ENCODE results near the gene CCDC18.
"Not testable (repeated sequence)": the region's sequence is repeated elsewhere in the genome, so short reads cannot be mapped to it uniquely, and the experiment has no call there.

CCDC18 gene

GRCh38 chr1:93171549-93172034, 8.9 kb upstream of the CCDC18 start:
- no peak for DNase-seq (ENCODE audit: low spot score)

GRCh38 chr1:93172778-93173177, 7.7 kb upstream of the CCDC18 start:
- DNase-seq (ENCODE audit: low spot score) = no peak

- not testable (repeated sequence) for DNase-seq (ENCODE audit: low spot score)
Measured at GRCh38 chr1:93174638-93175037, 5.9 kb upstream of the CCDC18 start.

GRCh38 chr1:93177991-93178390, 2.5 kb upstream of the CCDC18 start:
- no peak for DNase-seq (ENCODE audit: low spot score)

- no peak for DNase-seq (ENCODE audit: low spot score)
Measured at GRCh38 chr1:93178418-93178817, 2.1 kb upstream of the CCDC18 start.

GRCh38 chr1:93179886-93180722, 420 bp upstream of the CCDC18 start, which contains the start of gene TMED5:
Gene TMED5, minus strand, starts transcription at chr1:93180413. Its CDS starts 171 bp downstream, at chr1:93180242.
- DNase-seq (ENCODE audit: low spot score) = peak; percentile 88

GRCh38 chr1:93186667-93187066, 6.1 kb downstream of the CCDC18 start:
- no peak for DNase-seq (ENCODE audit: low spot score)

- DNase-seq (ENCODE audit: low spot score) = no peak
Measured at GRCh38 chr1:93190432-93190831, 9.9 kb downstream of the CCDC18 start.

- DNase-seq (ENCODE audit: low spot score) = no peak
Measured at GRCh38 chr1:93194231-93194990, 13.9 kb downstream of the CCDC18 start.

GRCh38 chr1:93196591-93196990, 16.1 kb downstream of the CCDC18 start:
- DNase-seq (ENCODE audit: low spot score) = no peak

GRCh38 chr1:93199150-93199549, 18.6 kb downstream of the CCDC18 start:
- DNase-seq (ENCODE audit: low spot score) = no peak

- DNase-seq (ENCODE audit: low spot score) = no peak
Measured at GRCh38 chr1:93200086-93200620, 19.6 kb downstream of the CCDC18 start.

GRCh38 chr1:93200714-93201113, 20.2 kb downstream of the CCDC18 start:
- no peak for DNase-seq (ENCODE audit: low spot score)

GRCh38 chr1:93205892-93206566, 25.5 kb downstream of the CCDC18 start:
- no peak for DNase-seq (ENCODE audit: low spot score)

- no peak for DNase-seq (ENCODE audit: low spot score)
Measured at GRCh38 chr1:93206567-93206954, 26.0 kb downstream of the CCDC18 start.

GRCh38 chr1:93207211-93207610, 26.7 kb downstream of the CCDC18 start:
- no peak for DNase-seq (ENCODE audit: low spot score)

GRCh38 chr1:93215322-93215721, 34.8 kb downstream of the CCDC18 start:
- DNase-seq (ENCODE audit: low spot score) = no peak

- no peak for DNase-seq (ENCODE audit: low spot score)
Measured at GRCh38 chr1:93219443-93219842, 38.9 kb downstream of the CCDC18 start.

GRCh38 chr1:93220716-93221115, 40.2 kb downstream of the CCDC18 start:
- not testable (repeated sequence) for DNase-seq (ENCODE audit: low spot score)

- no peak for DNase-seq (ENCODE audit: low spot score)
Measured at GRCh38 chr1:93221913-93222312, 41.4 kb downstream of the CCDC18 start.

- DNase-seq (ENCODE audit: low spot score) = no peak
Measured at GRCh38 chr1:93223023-93223675, 42.6 kb downstream of the CCDC18 start.

GRCh38 chr1:93235261-93235660, 54.7 kb downstream of the CCDC18 start:
- DNase-seq (ENCODE audit: low spot score) = no peak

Data from HuH-7 (cell line).